Neural cell (in vitro differentiated cells): ENCODE measurements around the gene DHCR24. TPM values are rescaled to one million over a fixed set of nuclear protein-coding genes. Genes with fewer than 3 reads are reported as not detected.

Experiments
- H2AFZ ChIP-seq: fragments of 200-600, 300-800 bp; sonication (generic), shearing (Covaris generic); 2 replicates; pipeline ENCODE4 v1.6.0; 2014; ENCODE audit warnings: low read depth, mild to moderate bottlenecking, antibody characterized with exemption, low read length, moderate library complexity
- H3F3A ChIP-seq: fragments of 200-600 bp; shearing (Covaris generic); 2 replicates; pipeline ENCODE4 v1.6.1; 2016; ENCODE audit warnings: mild to moderate bottlenecking, moderate library complexity, mixed read lengths, antibody characterized with exemption, low read length; ENCODE audit not compliant: insufficient read depth, poor library complexity, severe bottlenecking
- H3K27ac ChIP-seq: fragments of 200-600, 300-800 bp; sonication (generic), shearing (Covaris generic); 2 replicates; pipeline ENCODE4 v1.5.1; 2014; ENCODE audit warnings: mild to moderate bottlenecking, low read length, moderate library complexity
- H3K27me3 ChIP-seq: fragments of 300-800, 200-600 bp; sonication (generic), shearing (Covaris generic); 2 replicates; pipeline ENCODE4 v1.6.0; 2014; ENCODE audit warnings: mild to moderate bottlenecking, low read depth, low read length, moderate library complexity; ENCODE audit not compliant: insufficient read depth
- H3K36me3 ChIP-seq: fragments of 300-800, 200-600 bp; sonication (generic), shearing (Covaris generic); 2 replicates; pipeline ENCODE4 v1.5.1; 2014; ENCODE audit warnings: mild to moderate bottlenecking, antibody characterized with exemption, low read length, moderate library complexity; ENCODE audit not compliant: insufficient read depth
- H3K4me2 ChIP-seq: fragments of 300-800, 200-600 bp; sonication (generic), shearing (Covaris generic); 2 replicates; pipeline ENCODE4 v1.6.0; 2014; ENCODE audit warnings: mild to moderate bottlenecking, low read length
- H3K4me3 ChIP-seq: fragments of 300-800, 200-600 bp; sonication (generic), shearing (Covaris generic); 2 replicates; pipeline ENCODE4 v1.5.1; 2014; ENCODE audit warnings: mild to moderate bottlenecking, low read length, moderate library complexity
- H3K79me2 ChIP-seq: fragments of 200-600 bp; shearing (Covaris generic); replicated peaks from 2 replicates; pipeline ENCODE4 v1.6.0; 2014; ENCODE audit warnings: mild to moderate bottlenecking, low read length, moderate library complexity; ENCODE audit not compliant: insufficient read depth
- H3K9ac ChIP-seq: fragments of 300-800, 200-600 bp; sonication (generic), shearing (Covaris generic); 2 replicates; pipeline ENCODE4 v1.6.1; 2016; ENCODE audit warnings: mild to moderate bottlenecking, low read length, mixed read lengths
- H3K9me2 ChIP-seq: fragments of 200-600 bp; shearing (Covaris generic); 2 replicates; pipeline ENCODE4 v1.6.1; 2016; ENCODE audit warnings: mild to moderate bottlenecking, low read length, mixed read lengths; ENCODE audit not compliant: insufficient read depth
- H3K9me3 ChIP-seq: fragments of 200-600, 300-800 bp; sonication (generic), shearing (Covaris generic); 2 replicates; pipeline ENCODE4 v1.6.1; 2016; ENCODE audit warnings: mild to moderate bottlenecking, mixed run types, low read length, moderate library complexity, mixed read lengths
- H4K20me1 ChIP-seq: fragments of 200-600 bp; shearing (Covaris generic); 2 replicates; pipeline ENCODE4 v1.6.1; 2016; ENCODE audit warnings: mild to moderate bottlenecking, mixed run types; ENCODE audit not compliant: insufficient read depth
- EP300 ChIP-seq: fragments of 450-650 bp; conservative IDR thresholded peaks from 2 replicates; pipeline ENCODE4 v1.6.1; 2014; ENCODE audit warnings: antibody characterized with exemption, mild to moderate bottlenecking, moderate library complexity; ENCODE audit not compliant: poor library complexity, severe bottlenecking
- EZH2 ChIP-seq: fragments of 200-600, 300-800 bp; shearing (Covaris generic), sonication (generic); IDR thresholded peaks from 2 replicates; pipeline ENCODE4 v1.6.1; 2014; ENCODE audit warnings: antibody characterized with exemption, low read length, borderline replicate concordance, mild to moderate bottlenecking; ENCODE audit not compliant: insufficient read depth, poor library complexity, severe bottlenecking
- MXI1 ChIP-seq: fragments of 450-650 bp; conservative IDR thresholded peaks from 2 replicates; pipeline ENCODE4 v1.6.1; 2014; ENCODE audit warnings: antibody characterized with exemption, mild to moderate bottlenecking; ENCODE audit not compliant: poor library complexity, severe bottlenecking
- POLR2AphosphoS5 ChIP-seq: IDR thresholded peaks from 2 replicates; pipeline ENCODE4 v1.6.1; 2012
- RAD21 ChIP-seq: fragments of 450-650 bp; conservative IDR thresholded peaks from 2 replicates; pipeline ENCODE4 v1.6.1; 2014; ENCODE audit warnings: antibody characterized with exemption, mild to moderate bottlenecking, moderate library complexity
- SMC3 ChIP-seq: fragments of 450-650 bp; conservative IDR thresholded peaks from 2 replicates; pipeline ENCODE4 v1.6.1; 2014; ENCODE audit warnings: antibody characterized with exemption, mild to moderate bottlenecking, moderate library complexity; ENCODE audit not compliant: poor library complexity
- TAF1 ChIP-seq: IDR thresholded peaks from 2 replicates; pipeline ENCODE4 v1.6.1; 2012; ENCODE audit warnings: low read depth
- polyA plus RNA-seq: library from polyadenylated mRNA; depleted of rRNA; stranded (reverse); fragments of >200 nt; gene quantifications from 2 replicates; pipeline ENCODE4 v1.2.3, GENCODE V29; 2014
- TF ChIP-seq, protein P1 (sequence below): IDR thresholded peaks from 2 replicates; pipeline ENCODE4 v1.6.1; 2012; ENCODE audit warnings: borderline replicate concordance
- TF ChIP-seq, protein P2 (sequence below): fragments of 450-650 bp; IDR thresholded peaks from 2 replicates; pipeline ENCODE4 v1.5.1; 2014; ENCODE audit warnings: antibody characterized with exemption, mild to moderate bottlenecking, moderate library complexity; ENCODE audit not compliant: poor library complexity, severe bottlenecking

DHCR24 gene
- polyA plus RNA-seq, 1 donor from 2014 or later: 91.3 TPM

DNA sequence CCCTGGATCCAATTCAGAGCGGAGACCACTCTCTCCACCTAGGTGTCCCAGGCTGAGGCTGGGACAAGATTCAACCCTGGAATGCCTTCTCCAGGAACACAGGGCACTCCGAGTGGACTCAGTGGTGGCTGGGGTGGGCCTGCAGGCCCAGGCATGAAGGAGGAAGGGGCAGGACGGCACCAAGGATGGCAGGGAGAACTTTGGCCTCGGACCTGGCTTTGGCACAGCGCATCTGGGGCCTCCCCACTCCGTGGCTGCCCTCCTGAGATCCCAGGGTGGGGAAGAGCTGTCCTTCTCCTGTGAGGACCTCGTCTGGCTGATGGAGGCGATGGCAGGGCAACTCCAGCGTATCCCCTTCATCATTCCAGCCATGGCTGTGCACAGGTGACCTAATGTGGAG lies 35.6 kb downstream of the DHCR24 start:
- Histone ChIP-seq H2AFZ (no peak overlapping the region), H3K9me3 (no peaks in the 10 kb centered on the region), H3K9ac (no peak overlapping the region), H3K36me3 (peaks cover 18% of the 10 kb centered on the region), H3K27me3 (no peaks in the 10 kb centered on the region), H3K9me2 (no peaks in the 10 kb centered on the region), H3K4me3 (no peak overlapping the region), H3K27ac (no peak overlapping the region), H3K4me2 (no peak overlapping the region), H3F3A (no peaks in the 10 kb centered on the region), H4K20me1 (no peaks in the 10 kb centered on the region), H3K79me2 (no peaks in the 10 kb centered on the region)
- no peak for TF ChIP-seq RAD21
- TF ChIP-seq, protein P1, sequence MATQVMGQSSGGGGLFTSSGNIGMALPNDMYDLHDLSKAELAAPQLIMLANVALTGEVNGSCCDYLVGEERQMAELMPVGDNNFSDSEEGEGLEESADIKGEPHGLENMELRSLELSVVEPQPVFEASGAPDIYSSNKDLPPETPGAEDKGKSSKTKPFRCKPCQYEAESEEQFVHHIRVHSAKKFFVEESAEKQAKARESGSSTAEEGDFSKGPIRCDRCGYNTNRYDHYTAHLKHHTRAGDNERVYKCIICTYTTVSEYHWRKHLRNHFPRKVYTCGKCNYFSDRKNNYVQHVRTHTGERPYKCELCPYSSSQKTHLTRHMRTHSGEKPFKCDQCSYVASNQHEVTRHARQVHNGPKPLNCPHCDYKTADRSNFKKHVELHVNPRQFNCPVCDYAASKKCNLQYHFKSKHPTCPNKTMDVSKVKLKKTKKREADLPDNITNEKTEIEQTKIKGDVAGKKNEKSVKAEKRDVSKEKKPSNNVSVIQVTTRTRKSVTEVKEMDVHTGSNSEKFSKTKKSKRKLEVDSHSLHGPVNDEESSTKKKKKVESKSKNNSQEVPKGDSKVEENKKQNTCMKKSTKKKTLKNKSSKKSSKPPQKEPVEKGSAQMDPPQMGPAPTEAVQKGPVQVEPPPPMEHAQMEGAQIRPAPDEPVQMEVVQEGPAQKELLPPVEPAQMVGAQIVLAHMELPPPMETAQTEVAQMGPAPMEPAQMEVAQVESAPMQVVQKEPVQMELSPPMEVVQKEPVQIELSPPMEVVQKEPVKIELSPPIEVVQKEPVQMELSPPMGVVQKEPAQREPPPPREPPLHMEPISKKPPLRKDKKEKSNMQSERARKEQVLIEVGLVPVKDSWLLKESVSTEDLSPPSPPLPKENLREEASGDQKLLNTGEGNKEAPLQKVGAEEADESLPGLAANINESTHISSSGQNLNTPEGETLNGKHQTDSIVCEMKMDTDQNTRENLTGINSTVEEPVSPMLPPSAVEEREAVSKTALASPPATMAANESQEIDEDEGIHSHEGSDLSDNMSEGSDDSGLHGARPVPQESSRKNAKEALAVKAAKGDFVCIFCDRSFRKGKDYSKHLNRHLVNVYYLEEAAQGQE: no peak
- TF ChIP-seq SMC3: no peak
- no peak for TF ChIP-seq POLR2AphosphoS5
- TF ChIP-seq EP300: no peak
- TF ChIP-seq MXI1: no peak
- TF ChIP-seq, protein P2, sequence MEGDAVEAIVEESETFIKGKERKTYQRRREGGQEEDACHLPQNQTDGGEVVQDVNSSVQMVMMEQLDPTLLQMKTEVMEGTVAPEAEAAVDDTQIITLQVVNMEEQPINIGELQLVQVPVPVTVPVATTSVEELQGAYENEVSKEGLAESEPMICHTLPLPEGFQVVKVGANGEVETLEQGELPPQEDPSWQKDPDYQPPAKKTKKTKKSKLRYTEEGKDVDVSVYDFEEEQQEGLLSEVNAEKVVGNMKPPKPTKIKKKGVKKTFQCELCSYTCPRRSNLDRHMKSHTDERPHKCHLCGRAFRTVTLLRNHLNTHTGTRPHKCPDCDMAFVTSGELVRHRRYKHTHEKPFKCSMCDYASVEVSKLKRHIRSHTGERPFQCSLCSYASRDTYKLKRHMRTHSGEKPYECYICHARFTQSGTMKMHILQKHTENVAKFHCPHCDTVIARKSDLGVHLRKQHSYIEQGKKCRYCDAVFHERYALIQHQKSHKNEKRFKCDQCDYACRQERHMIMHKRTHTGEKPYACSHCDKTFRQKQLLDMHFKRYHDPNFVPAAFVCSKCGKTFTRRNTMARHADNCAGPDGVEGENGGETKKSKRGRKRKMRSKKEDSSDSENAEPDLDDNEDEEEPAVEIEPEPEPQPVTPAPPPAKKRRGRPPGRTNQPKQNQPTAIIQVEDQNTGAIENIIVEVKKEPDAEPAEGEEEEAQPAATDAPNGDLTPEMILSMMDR: no peak
- TF ChIP-seq EZH2: no peak
- no peak for TF ChIP-seq TAF1

DNA sequence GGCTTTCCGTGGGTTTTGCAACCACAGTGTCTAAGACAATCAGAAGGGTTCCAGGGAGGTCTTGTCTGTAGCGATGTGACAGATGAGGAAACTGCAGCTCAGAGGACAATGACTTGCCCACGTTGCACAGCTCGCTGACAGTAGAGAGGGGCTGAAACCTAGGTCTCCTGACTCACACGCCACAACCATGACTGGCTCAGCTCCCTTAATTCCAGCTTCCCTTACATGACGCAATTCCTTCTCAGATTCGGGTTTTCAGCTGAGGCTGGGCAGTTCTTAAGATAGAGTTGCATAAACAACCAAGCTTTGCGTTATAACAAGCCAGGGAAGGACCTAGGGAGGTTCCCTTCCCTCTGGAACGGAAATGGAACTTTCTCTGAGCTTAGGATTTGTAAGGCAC lies 36.3 kb downstream of the DHCR24 start:
- H3K79me2 ChIP-seq: no peaks in the 10 kb centered on the region
- H3K27ac ChIP-seq: no peak overlapping the region
- no peaks in the 10 kb centered on the region for H3K27me3 ChIP-seq
- H3K4me3 ChIP-seq: no peak overlapping the region
- H3K9me3 ChIP-seq: no peaks in the 10 kb centered on the region
- no peak overlapping the region for H2AFZ ChIP-seq
- H3K36me3 ChIP-seq: peaks cover 18% of the 10 kb centered on the region
- no peak overlapping the region for H3K9ac ChIP-seq
- H4K20me1 ChIP-seq: no peaks in the 10 kb centered on the region
- no peaks in the 10 kb centered on the region for H3F3A ChIP-seq
- H3K4me2 ChIP-seq: no peak overlapping the region
- TF ChIP-seq MXI1 (no peak), POLR2AphosphoS5 (no peak), RAD21 (no peak)
- TF ChIP-seq, protein P1: no peak
- TF ChIP-seq, protein P2: no peak
- no peaks in the 10 kb centered on the region for H3K9me2 ChIP-seq
